ENCODE results near the gene VPS41.

- TF ChIP-seq POLR2A (IDR thresholded peaks at IDR 0.05), result no peak
- TF ChIP-seq, protein P1, sequence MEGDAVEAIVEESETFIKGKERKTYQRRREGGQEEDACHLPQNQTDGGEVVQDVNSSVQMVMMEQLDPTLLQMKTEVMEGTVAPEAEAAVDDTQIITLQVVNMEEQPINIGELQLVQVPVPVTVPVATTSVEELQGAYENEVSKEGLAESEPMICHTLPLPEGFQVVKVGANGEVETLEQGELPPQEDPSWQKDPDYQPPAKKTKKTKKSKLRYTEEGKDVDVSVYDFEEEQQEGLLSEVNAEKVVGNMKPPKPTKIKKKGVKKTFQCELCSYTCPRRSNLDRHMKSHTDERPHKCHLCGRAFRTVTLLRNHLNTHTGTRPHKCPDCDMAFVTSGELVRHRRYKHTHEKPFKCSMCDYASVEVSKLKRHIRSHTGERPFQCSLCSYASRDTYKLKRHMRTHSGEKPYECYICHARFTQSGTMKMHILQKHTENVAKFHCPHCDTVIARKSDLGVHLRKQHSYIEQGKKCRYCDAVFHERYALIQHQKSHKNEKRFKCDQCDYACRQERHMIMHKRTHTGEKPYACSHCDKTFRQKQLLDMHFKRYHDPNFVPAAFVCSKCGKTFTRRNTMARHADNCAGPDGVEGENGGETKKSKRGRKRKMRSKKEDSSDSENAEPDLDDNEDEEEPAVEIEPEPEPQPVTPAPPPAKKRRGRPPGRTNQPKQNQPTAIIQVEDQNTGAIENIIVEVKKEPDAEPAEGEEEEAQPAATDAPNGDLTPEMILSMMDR (IDR thresholded peaks at IDR 0.05), result no peak
Observed at GRCh38 chr7:38951213-38951612, 42.2 kb upstream of the VPS41 start.

Data from Peyer's patch (tissue), 4 donors.